PC-9 (cell line): ENCODE measurements around the gene SLC2A8. TPM values are rescaled to one million over a fixed set of nuclear protein-coding genes. Genes with fewer than 3 reads are reported as not detected.
A peak's percentile ranks its signal among the peaks of the same experiment; 100 is the strongest.

Experiments
- BruUV-seq: library from RNA; stranded (reverse); fragments of 400-500 nt; replicated peaks from 2 replicates; lab custom pipeline; 2021; lab: Mats Ljungman, UMichigan
- CTCF ChIA-PET: fragments of 300-600 bp; sonication (Branson Sonifier 250); formaldehyde crosslinking; loops from one replicate; lab custom pipeline; 2022; ENCODE audit warnings: antibody characterized with exemption; lab: Charles Lee
- POLR2A ChIA-PET: fragments of 300-600 bp; sonication (Branson Sonifier 250); formaldehyde crosslinking; loops from one replicate; lab custom pipeline; 2022; ENCODE audit warnings: antibody characterized with exemption; ENCODE audit not compliant: unreplicated experiment; lab: Charles Lee
- DNase-seq, 2 experiments: peaks; one replicate each; pipeline versions ENCODE4 v3.0.0 to v3.0.0-alpha.2; 2015 to 2022; ENCODE audit warnings: mixed read lengths in 1 of 2
- H2AFZ ChIP-seq: fragments of 200-600 bp; sonication (generic); 2 replicates; pipeline ENCODE4 v1.8.1; 2017; ENCODE audit warnings: antibody characterized with exemption
- H3F3A ChIP-seq: fragments of 200-600 bp; sonication (generic); 2 replicates; pipeline ENCODE4 v1.8.1; 2017; ENCODE audit warnings: antibody characterized with exemption, mild to moderate bottlenecking, low read depth; ENCODE audit not compliant: insufficient read depth
- H3K27ac ChIP-seq: fragments of 200-600 bp; sonication (generic); 2 replicates; pipeline ENCODE4 v1.6.1; 2016; ENCODE audit warnings: mixed run types
- H3K27me3 ChIP-seq: fragments of 200-600 bp; sonication (generic); 2 replicates; pipeline ENCODE4 v1.6.1; 2016; ENCODE audit warnings: low read depth, mixed run types; ENCODE audit not compliant: insufficient read depth
- H3K36me3 ChIP-seq: fragments of 200-600 bp; sonication (generic); 2 replicates; pipeline ENCODE4 v1.6.1; 2016; ENCODE audit warnings: low read depth, mixed run types
- H3K4me1 ChIP-seq: fragments of 200-600 bp; sonication (generic); replicated peaks from 2 replicates; pipeline ENCODE4 v1.6.1; 2016; ENCODE audit warnings: mixed run types; ENCODE audit not compliant: insufficient read depth
- H3K4me2 ChIP-seq: fragments of 200-600 bp; sonication (generic); 2 replicates; pipeline ENCODE4 v1.6.1; 2017; ENCODE audit warnings: mixed run types
- H3K4me3 ChIP-seq: fragments of 200-600 bp; sonication (generic); 2 replicates; pipeline ENCODE4 v1.6.1; 2016; ENCODE audit warnings: mixed run types
- H3K79me2 ChIP-seq: fragments of 200-600 bp; sonication (generic); 2 replicates; pipeline ENCODE4 v1.6.1; 2017; ENCODE audit warnings: low read depth, mixed run types
- H3K9me2 ChIP-seq: fragments of 200-600 bp; sonication (generic); 2 replicates; pipeline ENCODE4 v1.8.1; 2017; ENCODE audit warnings: mild to moderate bottlenecking; ENCODE audit not compliant: insufficient read depth
- H3K9me3 ChIP-seq: fragments of 200-600 bp; sonication (generic); 2 replicates; pipeline ENCODE4 v1.8.1; 2016; ENCODE audit warnings: low read depth; ENCODE audit not compliant: insufficient read depth
- H4K20me1 ChIP-seq: fragments of 200-600 bp; sonication (generic); 2 replicates; pipeline ENCODE4 v1.8.1; 2017; ENCODE audit not compliant: insufficient read depth
- CTCF ChIP-seq: fragments of 200-600 bp; sonication (generic); conservative IDR thresholded peaks from 2 replicates; pipeline ENCODE4 v1.6.1; 2017; ENCODE audit warnings: mixed run types, antibody characterized with exemption, mild to moderate bottlenecking, moderate library complexity
- EZH2 ChIP-seq: fragments of 200-600 bp; sonication (generic); IDR thresholded peaks from 2 replicates; pipeline ENCODE4 v1.8.0; 2017; ENCODE audit warnings: antibody characterized with exemption, low read depth
- intact Hi-C: fragments of 100-400 bp; cut with micrococcal nuclease; formaldehyde crosslinking; loops from one replicate; pipeline ENCODE4 v1.10.0; 2022; ENCODE audit not compliant: unreplicated experiment
- total RNA-seq: library from RNA; stranded (reverse); gene quantifications from 2 replicates; pipeline ENCODE4 v1.2.3, GENCODE V29; 2021

Gene SLC2A8
- total RNA-seq, 1 experiment from 2014 or later, result 19.1 TPM

DNA sequence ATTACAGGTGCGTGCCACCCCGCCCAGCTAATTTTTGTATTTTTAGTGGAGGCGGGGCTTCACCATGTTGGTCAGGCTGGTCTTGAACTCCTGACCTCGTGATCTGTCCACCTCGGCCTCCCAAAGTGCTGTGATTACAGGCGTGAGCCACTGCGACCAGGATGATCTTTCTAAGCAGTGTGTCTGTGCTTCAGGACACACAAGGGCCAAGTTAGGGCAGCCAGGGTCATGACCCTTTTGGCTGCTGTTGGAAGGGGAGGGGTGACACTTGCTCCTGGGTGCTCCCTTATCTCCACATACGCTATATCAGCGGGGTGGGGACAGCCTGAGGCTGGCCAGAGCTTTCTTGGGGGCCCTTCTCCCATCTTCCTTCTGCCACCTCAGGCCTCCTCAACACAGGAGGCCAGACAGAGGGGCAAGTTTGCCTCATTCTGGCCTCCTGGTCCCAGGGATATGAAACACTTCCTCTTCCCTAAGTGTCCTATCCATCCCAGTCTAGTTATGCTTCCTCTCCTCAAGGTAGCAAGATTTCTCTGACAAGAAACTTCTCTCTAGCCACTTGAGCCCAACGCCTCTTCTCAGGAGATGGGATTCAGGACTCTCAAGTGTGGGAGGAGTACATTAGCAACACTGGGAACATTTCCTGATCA lies 25.3 kb downstream of the SLC2A8 start:
- Histone ChIP-seq H3K27me3 (no peaks in the 10 kb centered on the region), H3K9me3 (no peaks in the 10 kb centered on the region), H3K4me1 (peaks cover 24% of the 10 kb centered on the region), H4K20me1 (no peaks in the 10 kb centered on the region), H3K4me3 (peak overlapping the region; percentile 85; the same call in 1 of the 2 replicates), H3K36me3 (no peaks in the 10 kb centered on the region), H2AFZ (no peak overlapping the region), H3K9me2 (no peaks in the 10 kb centered on the region), H3K4me2 (peak overlapping the region; percentile 97), H3K79me2 (peaks cover 45% of the 10 kb centered on the region), H3F3A (peaks cover 9% of the 10 kb centered on the region; the same call in 1 of the 2 replicates), H3K27ac (no peak overlapping the region)
- POLR2A ChIA-PET, result no interaction called here
- intact Hi-C loops, result no loop called here
- DNase-seq, result no peak
- CTCF ChIA-PET, result no interaction called here
- BruUV-seq, result no TSS peak
- TF ChIP-seq CTCF (no peak), EZH2 (no peak)

- H4K20me1 ChIP-seq, result no peaks in the 10 kb centered on the region
- peak overlapping the region; percentile 97 for H3K4me2 ChIP-seq
- ChIA-PET CTCF (interaction anchor here (0.7 kb wide), 1 partner anchor 16 kb away, joined by 3 read pairs; no protein-coding TSS in a partner anchor), POLR2A (interaction anchor here (1.1 kb wide), 1 partner anchor 218 kb away, joined by 4 read pairs; no protein-coding TSS in a partner anchor)
- no peak for DNase-seq
- H2AFZ ChIP-seq, result no peak overlapping the region
- no peak for TF ChIP-seq CTCF
- no peak for TF ChIP-seq EZH2
- H3K79me2 ChIP-seq, result peaks cover 50% of the 10 kb centered on the region
- H3K9me2 ChIP-seq, result no peaks in the 10 kb centered on the region
- no peaks in the 10 kb centered on the region for H3K9me3 ChIP-seq
- peaks cover 19% of the 10 kb centered on the region for H3K4me1 ChIP-seq
- H3K27ac ChIP-seq, result no peak overlapping the region
- H3K4me3 ChIP-seq, result peak overlapping the region; percentile 85; the same call in 1 of the 2 replicates
- H3K27me3 ChIP-seq, result no peaks in the 10 kb centered on the region
- intact Hi-C loops, result no loop called here
- H3F3A ChIP-seq, result peaks cover 4% of the 10 kb centered on the region; the same call in 1 of the 2 replicates
- no peaks in the 10 kb centered on the region for H3K36me3 ChIP-seq
- BruUV-seq, result no TSS peak
Measured at GRCh38 chr9:127422787-127423186, 25.8 kb downstream of the SLC2A8 start.

- Histone ChIP-seq H3K4me3 (peak overlapping the region; percentile 85), H3K9me2 (no peaks in the 10 kb centered on the region), H3K4me1 (peaks cover 17% of the 10 kb centered on the region), H3K27ac (peak overlapping the region; percentile 42), H3K9me3 (no peaks in the 10 kb centered on the region), H3K27me3 (no peaks in the 10 kb centered on the region), H4K20me1 (no peaks in the 10 kb centered on the region), H3F3A (0 out of 2 replicates have a peak, but pooled peaks cover 3% of the 10 kb centered on the region), H3K4me2 (peak overlapping the region; percentile 97), H2AFZ (peak overlapping the region; percentile 93), H3K79me2 (peaks cover 52% of the 10 kb centered on the region), H3K36me3 (no peaks in the 10 kb centered on the region)
- POLR2A ChIA-PET, result interaction anchor here (0.6 to 1.1 kb wide), 4 partner anchors 28 to 219 kb away, joined by 3 to 7 read pairs (median 4); partner anchors contain the start of genes LRSAM1 and RPL12
- BruUV-seq, result TSS peak; percentile 67
- DNase-seq, result no peak
- intact Hi-C loops, result no loop called here
- TF ChIP-seq EZH2 (no peak), CTCF (no peak)
- CTCF ChIA-PET, result interaction anchor here (0.5 to 0.7 kb wide), 2 partner anchors 17 to 224 kb away, joined by 3 to 4 read pairs; no protein-coding TSS in a partner anchor
Measured at GRCh38 chr9:127423476-127423933, 26.5 kb downstream of the SLC2A8 start.
